ENCODE results near the gene SULT1E1.

GRCh38 chr4:69811166-69811565 lies 48.8 kb downstream of the SULT1E1 start:
- no peak for TF ChIP-seq CTCF (IDR thresholded peaks at IDR 0.05; ENCODE audit: low read depth, low read length)
- TF ChIP-seq POLR2A (IDR thresholded peaks at IDR 0.05; ENCODE audit: extremely low read depth, insufficient read length), result no peak
